K562 (cell line): ENCODE results near the gene GDF15. TPM values are rescaled to one million over a fixed set of nuclear protein-coding genes. Genes with fewer than 3 reads are reported as not detected.

Experiments used
- ARID4B ChIP-seq: sonication (generic); formaldehyde crosslinking; IDR thresholded peaks from 2 replicates; pipeline ENCODE4 v1.8.0; 2022; ENCODE audit warnings: mild to moderate bottlenecking, missing genetic modification reagents
- CBX5 ChIP-seq: IDR thresholded peaks from 2 replicates; pipeline ENCODE4 v1.6.1; 2014; ENCODE audit warnings: low read depth, borderline replicate concordance
- FOXA3 ChIP-seq, 2 experiments: fragments of 450-650 bp in 1 of 2; sonication (generic) in 1 of 2; formaldehyde crosslinking; IDR thresholded peaks in 1 of 2; conservative IDR thresholded peaks in 1 of 2; 2 replicates each; pipeline versions ENCODE4 v1.4.0 to v1.8.0; 2020 to 2022; ENCODE audit warnings: mild to moderate bottlenecking in 2 of 2, missing genetic modification reagents in 1 of 2
- GATAD2B ChIP-seq: fragments of 450-650 bp; IDR thresholded peaks from 2 replicates; pipeline ENCODE4 v1.6.1; 2017; ENCODE audit warnings: mild to moderate bottlenecking, borderline replicate concordance
- HMG20B ChIP-seq: fragments of 250-450 bp; sonication (Bioruptor Pico); IDR thresholded peaks from 2 replicates; pipeline ENCODE4 v1.5.0; 2021; ENCODE audit warnings: mild to moderate bottlenecking
- L3MBTL2 ChIP-seq: fragments of 450-650 bp; IDR thresholded peaks from 2 replicates; pipeline ENCODE4 v1.6.1; 2016; ENCODE audit warnings: mild to moderate bottlenecking, moderate library complexity
- NR1H2 ChIP-seq: sonication (generic); formaldehyde crosslinking; IDR thresholded peaks from 2 replicates; pipeline ENCODE4 v1.4.0; 2020; ENCODE audit warnings: mild to moderate bottlenecking, missing genetic modification reagents
- PHF21A ChIP-seq: fragments of 450-650 bp; IDR thresholded peaks from 2 replicates; pipeline ENCODE4 v1.6.1; 2017; ENCODE audit warnings: low read depth, borderline replicate concordance
- POLR2B ChIP-seq: fragments of 450-650 bp; IDR thresholded peaks from 2 replicates; pipeline ENCODE4 v1.6.1; 2018; ENCODE audit warnings: low read depth; ENCODE audit not compliant: partially characterized antibody
- PRDM10 ChIP-seq: fragments of 450-650 bp; IDR thresholded peaks from 2 replicates; pipeline ENCODE4 v1.6.1; 2018; ENCODE audit not compliant: partially characterized antibody
- PURB ChIP-seq: sonication (generic); formaldehyde crosslinking; IDR thresholded peaks from 2 replicates; pipeline ENCODE4 v1.9.0; 2021; ENCODE audit warnings: low read depth, mild to moderate bottlenecking, missing genetic modification reagents
- RBBP5 ChIP-seq: fragments of 200-600 bp; sonication (generic); IDR thresholded peaks from 2 replicates; pipeline ENCODE4 v1.6.1; 2012; ENCODE audit warnings: borderline replicate concordance, mild to moderate bottlenecking, low read length, control low read depth, inconsistent platforms; ENCODE audit not compliant: insufficient read depth, poor library complexity, severe bottlenecking
- THAP12 ChIP-seq: fragments of 250-450 bp; sonication (Bioruptor Pico); IDR thresholded peaks from 2 replicates; pipeline ENCODE4 v1.9.0; 2021; ENCODE audit warnings: mild to moderate bottlenecking, inconsistent platforms
- ZSCAN32 ChIP-seq: fragments of 450-650 bp; formaldehyde crosslinking; IDR thresholded peaks from 2 replicates; pipeline ENCODE4 v1.4.0; 2020; ENCODE audit warnings: mild to moderate bottlenecking, moderate library complexity
- polyA plus RNA-seq, 8 experiments: library from polyadenylated mRNA; depleted of rRNA in 4 of 8; stranded (reverse) in 5 of 8; unstranded in 3 of 8; fragments of >200 nt; fragmentation: Nextera tagmentation in 2 of 8; fragmentation: Illumina TruSeq in 1 of 8; extraction: Ambion mirVana in 2 of 8; extraction: Trizol in 1 of 8; gene quantifications; 2 replicates each; pipeline versions ENCODE4 v1.2.1 to v1.2.3, GENCODE V29; 2011 to 2014; ENCODE audit warnings: inconsistent platforms in 1 of 8, missing spikeins in 1 of 8
- total RNA-seq, 7 experiments: library from RNA; depleted of rRNA in 6 of 7; stranded (reverse); fragments of >200 nt in 6 of 7; fragmentation: Illumina TruSeq in 2 of 7; extraction: Trizol in 2 of 7; gene quantifications; 2 replicates each; pipeline versions ENCODE4 v1.2.1 to v1.2.3, GENCODE V29; 2011 to 2021; ENCODE audit warnings: low replicate concordance in 1 of 7
- TF ChIP-seq, protein P1 (sequence below): sonication (generic); formaldehyde crosslinking; IDR thresholded peaks from 2 replicates; pipeline ENCODE4 v1.8.1; 2022; ENCODE audit warnings: missing genetic modification reagents

Gene GDF15
- total and polyA plus RNA-seq, 9 of the 15 experiments (the other 6 are each of a cell fraction or from before 2014, with no cell fraction given) = 2.3 to 82.4 (median 12.5) TPM

DNA sequence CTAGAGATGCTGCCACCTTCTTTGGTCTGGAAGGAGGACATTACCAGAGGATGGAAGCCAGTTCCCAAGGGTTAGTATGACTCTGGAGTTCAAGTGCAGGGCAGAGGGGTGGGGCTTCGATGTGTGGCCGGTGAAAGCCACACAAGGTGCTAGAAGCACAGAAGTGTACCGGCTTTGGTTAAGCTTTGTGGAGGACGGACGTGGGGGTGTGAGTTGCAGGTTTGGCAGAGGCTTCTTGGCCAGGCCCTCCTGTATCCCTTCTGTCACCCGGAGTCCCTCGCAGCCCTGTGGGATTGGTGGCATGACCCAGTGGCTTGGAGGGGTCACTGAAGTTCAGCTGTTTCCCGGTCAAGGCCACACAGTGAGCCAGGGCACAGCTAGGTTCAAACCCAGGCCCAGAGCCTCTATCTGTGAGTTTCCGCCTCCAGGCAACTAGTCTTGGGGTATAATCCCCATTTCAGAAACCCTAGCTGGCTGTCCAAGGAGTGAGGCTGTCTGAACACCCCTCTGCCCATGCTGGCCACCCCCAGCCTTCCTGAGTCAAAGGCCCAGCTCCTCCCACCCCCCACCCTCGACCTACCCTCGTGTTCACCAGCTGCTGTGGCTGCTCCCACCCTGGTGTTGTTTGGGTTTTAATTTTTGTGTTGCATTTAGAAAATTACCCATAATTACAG is 28.7 kb downstream of the GDF15 start (continued):
- TF ChIP-seq PRDM10 (peak; percentile 57), THAP12 (CRISPR knock-in tag) (peak; percentile 64; the same call in 1 of the 2 replicates), GATAD2B (no peak), RBBP5 (peak; percentile 51), ARID4B (CRISPR knock-in tag) (0 out of 2 replicates have a peak, but pooled peaks have one; percentile 33), FOXA3 (CRISPR knock-in tag; conservative IDR thresholded peaks at IDR 0.05 in 1 of 2, IDR thresholded peaks at IDR 0.05 in 1 of 2) (peak in 1 of 2 experiments; percentile 40; a peak in 1 of 4 replicates), HMG20B (CRISPR knock-in tag) (no peak), L3MBTL2 (peak; percentile 40), ZSCAN32 (CRISPR knock-in tag) (peak; percentile 10; the same call in 1 of the 2 replicates), PHF21A (0 out of 2 replicates have a peak, but pooled peaks have one; percentile 25), PURB (CRISPR knock-in tag) (no peak), NR1H2 (CRISPR knock-in tag) (no peak), POLR2B (peak; percentile 59), CBX5 (no peak)
- TF ChIP-seq, protein P1, sequence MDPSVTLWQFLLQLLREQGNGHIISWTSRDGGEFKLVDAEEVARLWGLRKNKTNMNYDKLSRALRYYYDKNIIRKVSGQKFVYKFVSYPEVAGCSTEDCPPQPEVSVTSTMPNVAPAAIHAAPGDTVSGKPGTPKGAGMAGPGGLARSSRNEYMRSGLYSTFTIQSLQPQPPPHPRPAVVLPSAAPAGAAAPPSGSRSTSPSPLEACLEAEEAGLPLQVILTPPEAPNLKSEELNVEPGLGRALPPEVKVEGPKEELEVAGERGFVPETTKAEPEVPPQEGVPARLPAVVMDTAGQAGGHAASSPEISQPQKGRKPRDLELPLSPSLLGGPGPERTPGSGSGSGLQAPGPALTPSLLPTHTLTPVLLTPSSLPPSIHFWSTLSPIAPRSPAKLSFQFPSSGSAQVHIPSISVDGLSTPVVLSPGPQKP (CRISPR knock-in tag) = no peak
